ENCODE data around the gene LILRA1. TPM values are rescaled to one million over a fixed set of nuclear protein-coding genes. Genes with fewer than 3 reads are reported as not detected.
"Not testable (repeated sequence)": the region's sequence is repeated elsewhere in the genome, so short reads cannot be mapped to it uniquely, and the experiment has no call there.

LILRA1 gene
- total RNA-seq, 1 donor from 2014 or later: 0.11 TPM

DNA sequence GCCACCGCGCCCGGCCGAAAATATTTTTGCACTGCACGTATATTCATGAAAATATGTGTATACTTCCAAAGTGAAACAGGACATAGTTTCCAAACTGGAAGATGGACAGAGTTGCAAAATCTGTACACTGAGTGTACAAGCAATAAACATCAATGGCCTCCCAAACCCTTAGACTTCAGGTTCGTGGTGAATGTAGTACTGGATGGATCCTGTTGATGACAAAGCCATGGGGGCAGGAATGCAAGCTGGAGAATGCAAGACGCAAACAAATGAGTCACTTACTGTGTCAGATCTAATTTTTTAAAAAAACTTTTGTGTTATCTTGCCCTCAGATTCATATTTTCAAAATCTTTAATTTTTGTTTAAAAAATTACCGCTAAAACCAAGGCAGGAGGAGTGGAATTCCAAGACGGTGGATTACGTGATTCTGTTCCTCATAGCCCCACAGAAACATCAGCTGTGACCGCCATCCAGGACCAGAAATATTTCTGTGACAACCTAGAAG, 32.5 kb upstream of the LILRA1 start:
- TF ChIP-seq, protein P1, sequence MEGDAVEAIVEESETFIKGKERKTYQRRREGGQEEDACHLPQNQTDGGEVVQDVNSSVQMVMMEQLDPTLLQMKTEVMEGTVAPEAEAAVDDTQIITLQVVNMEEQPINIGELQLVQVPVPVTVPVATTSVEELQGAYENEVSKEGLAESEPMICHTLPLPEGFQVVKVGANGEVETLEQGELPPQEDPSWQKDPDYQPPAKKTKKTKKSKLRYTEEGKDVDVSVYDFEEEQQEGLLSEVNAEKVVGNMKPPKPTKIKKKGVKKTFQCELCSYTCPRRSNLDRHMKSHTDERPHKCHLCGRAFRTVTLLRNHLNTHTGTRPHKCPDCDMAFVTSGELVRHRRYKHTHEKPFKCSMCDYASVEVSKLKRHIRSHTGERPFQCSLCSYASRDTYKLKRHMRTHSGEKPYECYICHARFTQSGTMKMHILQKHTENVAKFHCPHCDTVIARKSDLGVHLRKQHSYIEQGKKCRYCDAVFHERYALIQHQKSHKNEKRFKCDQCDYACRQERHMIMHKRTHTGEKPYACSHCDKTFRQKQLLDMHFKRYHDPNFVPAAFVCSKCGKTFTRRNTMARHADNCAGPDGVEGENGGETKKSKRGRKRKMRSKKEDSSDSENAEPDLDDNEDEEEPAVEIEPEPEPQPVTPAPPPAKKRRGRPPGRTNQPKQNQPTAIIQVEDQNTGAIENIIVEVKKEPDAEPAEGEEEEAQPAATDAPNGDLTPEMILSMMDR (IDR thresholded peaks at IDR 0.05): no peak
- H3K4me3 Mint-ChIP-seq: no peak overlapping the region
- peaks cover 15% of the 10 kb centered on the region for H3K27me3 Mint-ChIP-seq
- H3K9me3 Mint-ChIP-seq: no peaks in the 10 kb centered on the region
- ATAC-seq (ENCODE audit: low read depth) (no peak), DNase-seq (no peak)
- CTCF ChIA-PET: interaction anchor here (0.7 kb wide), 1 partner anchor 55 kb away, joined by 3 read pairs; no protein-coding TSS in a partner anchor
- POLR2A ChIA-PET: no interaction called here
- H3K36me3 Mint-ChIP-seq (ENCODE audit: low read depth): no peaks in the 10 kb centered on the region
- no peaks in the 10 kb centered on the region for H3K4me1 Mint-ChIP-seq
- intact Hi-C loops (cut with micrococcal nuclease): no loop called here
- H3K27ac Mint-ChIP-seq: no peak overlapping the region

DNA sequence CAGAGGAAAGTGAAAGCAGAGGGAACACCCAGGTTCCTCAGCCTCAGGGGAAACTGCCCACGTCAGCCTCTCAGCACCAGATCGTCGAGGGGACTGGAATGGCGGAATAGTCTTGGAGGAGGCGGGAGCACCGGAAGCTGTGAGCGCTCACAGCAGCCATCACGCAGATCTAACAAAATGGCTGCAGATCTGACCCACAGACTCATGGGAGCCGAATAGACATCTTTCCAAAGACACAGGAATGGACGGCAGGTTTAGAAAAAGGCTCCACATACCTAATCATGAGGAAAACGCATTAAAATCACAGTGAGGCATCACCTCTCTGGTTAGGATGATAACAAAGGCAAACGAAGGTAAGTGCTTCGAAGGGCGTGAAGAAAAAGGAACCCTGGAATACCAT, 31.6 kb upstream of the LILRA1 start:
- H3K9me3 Mint-ChIP-seq: no peaks in the 10 kb centered on the region
- DNase-seq (no peak), ATAC-seq (ENCODE audit: low read depth) (no peak)
- TF ChIP-seq, protein P1 (IDR thresholded peaks at IDR 0.05): no peak
- ChIA-PET CTCF (no interaction called here), POLR2A (no interaction called here)
- H3K27me3 Mint-ChIP-seq: peaks cover 15% of the 10 kb centered on the region
- no peaks in the 10 kb centered on the region for H3K36me3 Mint-ChIP-seq (ENCODE audit: low read depth)
- H3K27ac Mint-ChIP-seq: no peak overlapping the region
- H3K4me3 Mint-ChIP-seq: no peak overlapping the region
- no peaks in the 10 kb centered on the region for H3K4me1 Mint-ChIP-seq
- intact Hi-C loops (cut with micrococcal nuclease): no loop called here

DNA sequence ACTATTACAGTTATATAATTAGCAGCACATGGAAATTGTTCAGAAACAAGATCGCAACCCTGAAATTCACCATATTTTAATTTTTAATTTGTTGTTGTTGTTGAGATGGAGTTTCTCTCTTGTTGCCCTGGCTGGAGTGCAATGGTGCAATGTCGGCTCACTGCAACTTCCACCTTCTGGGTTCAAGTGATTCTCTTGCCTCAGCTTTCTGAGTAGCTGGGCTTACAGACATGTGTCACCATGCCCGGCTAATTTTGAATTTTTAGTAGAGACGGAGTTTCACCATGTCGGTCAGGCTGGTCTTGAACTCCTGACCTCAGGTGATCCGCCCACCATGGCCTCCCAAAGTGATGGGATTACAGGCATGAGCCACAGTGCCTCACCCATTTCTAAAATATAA, 30.2 kb upstream of the LILRA1 start:
- H3K4me3 Mint-ChIP-seq; H3K36me3 Mint-ChIP-seq (ENCODE audit: low read depth); POLR2A ChIA-PET; H3K4me1 Mint-ChIP-seq; intact Hi-C loops (cut with micrococcal nuclease); ATAC-seq (ENCODE audit: low read depth); DNase-seq; H3K9me3 Mint-ChIP-seq; CTCF ChIA-PET; H3K27ac Mint-ChIP-seq: not testable (repeated sequence)
- peaks cover 13% of the 10 kb centered on the region for H3K27me3 Mint-ChIP-seq

DNA sequence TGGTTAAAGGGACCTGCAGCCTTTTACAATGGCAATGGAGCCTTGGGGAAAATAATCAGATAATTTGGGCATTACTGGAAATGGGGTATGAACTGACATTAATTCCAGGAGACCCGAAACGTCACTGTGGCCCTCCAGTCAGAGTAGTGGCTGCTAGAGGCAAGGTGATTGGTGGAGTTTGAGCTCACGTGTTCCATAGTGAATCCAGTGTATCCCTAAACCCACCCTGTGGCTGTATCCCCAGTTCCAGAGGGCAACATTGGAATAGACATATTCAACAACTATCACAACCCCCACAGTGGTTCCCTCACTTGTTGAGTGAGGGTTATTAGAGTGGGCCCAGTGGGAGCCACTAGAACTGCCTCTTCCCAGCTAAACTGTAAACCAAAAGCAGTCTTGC, 23.1 kb upstream of the LILRA1 start:
- H3K36me3 Mint-ChIP-seq (ENCODE audit: low read depth): no peaks in the 10 kb centered on the region
- no peak overlapping the region for H3K27ac Mint-ChIP-seq
- H3K4me3 Mint-ChIP-seq: no peak overlapping the region
- peaks cover 32% of the 10 kb centered on the region for H3K4me1 Mint-ChIP-seq
- peaks cover 2% of the 10 kb centered on the region for H3K27me3 Mint-ChIP-seq
- ATAC-seq (ENCODE audit: low read depth) (no peak), DNase-seq (no peak)
- no peaks in the 10 kb centered on the region for H3K9me3 Mint-ChIP-seq
- ChIA-PET POLR2A (no interaction called here), CTCF (no interaction called here)
- TF ChIP-seq, protein P1 (IDR thresholded peaks at IDR 0.05): no peak
- intact Hi-C loops (cut with micrococcal nuclease): loop anchor here (5.0 kb wide), 1 partner anchor 47 kb away; no protein-coding TSS in a partner anchor

DNA sequence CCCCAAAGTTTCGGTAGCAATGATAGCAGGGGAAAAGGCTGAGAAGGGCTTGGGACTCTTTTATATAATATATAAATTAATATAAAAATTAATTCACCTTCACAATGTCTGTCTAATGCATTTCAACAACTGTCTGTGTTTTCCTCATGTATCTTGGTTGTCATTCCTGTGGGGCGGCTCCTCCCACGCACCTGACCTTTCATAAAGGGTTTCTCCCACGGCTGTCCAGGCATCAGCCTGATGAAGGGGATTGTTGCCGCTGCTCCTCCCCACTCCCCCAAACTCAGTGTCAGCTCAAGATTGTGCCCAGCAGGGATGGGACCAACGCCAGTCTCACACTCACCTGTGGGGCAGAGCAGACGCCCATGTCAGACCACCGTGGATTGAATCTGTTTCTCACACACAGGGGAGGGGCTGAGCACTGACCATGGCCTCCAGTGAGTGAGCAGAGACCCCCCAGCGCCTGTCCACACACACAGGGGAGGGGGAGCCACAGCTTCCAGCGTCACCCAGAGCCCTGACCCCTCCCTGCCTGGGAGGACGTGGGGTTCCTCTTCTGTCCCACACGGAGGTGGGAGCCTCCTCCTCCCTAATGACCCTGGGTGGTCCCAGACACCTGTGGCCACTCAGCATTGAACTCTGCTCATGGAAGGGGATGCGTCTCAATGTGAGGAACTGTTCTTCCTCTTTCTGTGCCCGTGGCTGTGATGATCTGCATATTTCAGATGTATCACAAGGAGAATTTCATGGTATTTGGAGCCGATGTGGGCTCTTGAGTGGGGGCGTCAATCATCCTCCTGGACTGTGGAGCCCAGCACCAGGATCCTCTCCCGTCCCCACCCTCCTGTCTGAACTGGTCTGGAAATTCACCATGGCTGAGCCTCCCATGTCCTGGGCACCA, 21.5 kb upstream of the LILRA1 start:
- not testable (repeated sequence) for H3K27me3 Mint-ChIP-seq; DNase-seq; H3K36me3 Mint-ChIP-seq (ENCODE audit: low read depth); H3K9me3 Mint-ChIP-seq; H3K4me3 Mint-ChIP-seq; ATAC-seq (ENCODE audit: low read depth); H3K27ac Mint-ChIP-seq
- CTCF ChIA-PET: interaction anchor here (2.5 kb wide), 1 partner anchor 81 kb away, joined by 5 read pairs; no protein-coding TSS in a partner anchor
- POLR2A ChIA-PET: interaction anchor here (1.5 to 1.6 kb wide), 2 partner anchors 12 to 44 kb away, joined by 3 to 4 read pairs; no protein-coding TSS in a partner anchor
- intact Hi-C loops (cut with micrococcal nuclease): loop anchor here (5.0 kb wide), 1 partner anchor 45 kb away; no protein-coding TSS in a partner anchor
- H3K4me1 Mint-ChIP-seq: peaks cover 32% of the 10 kb centered on the region

Data from activated B cell treated with CpG ODN at 0.5 μM for 24 hours (primary cell).